Activated T-helper 2 cell treated with anti-CD3 and anti-CD28 coated beads, Interferon-gamma antibody, Interleukin-2, Interleukin-4, amounts not matched to agents 10 μg/mL and 5 μg/mL and 100 μg/mL, durations not matched to agents 14 hours and 24 hours and 36 hours (primary cell): ENCODE data around the gene MZF1. TPM values are rescaled to one million over a fixed set of nuclear protein-coding genes. Genes with fewer than 3 reads are reported as not detected.
"Not testable (repeated sequence)": the region's sequence is repeated elsewhere in the genome, so short reads cannot be mapped to it uniquely, and the experiment has no call there.

Experiments
- DNase-seq: peaks from one replicate; pipeline ENCODE4 v3.0.0; 2021; ENCODE audit warnings: low spot score
- H3K27ac Mint-ChIP-seq: one replicate; pipeline ENCODE4 v1.8.0; 2021; ENCODE audit warnings: mixed read lengths
- H3K27me3 Mint-ChIP-seq: one replicate; pipeline ENCODE4 v1.8.0; 2021; ENCODE audit warnings: low read depth, mixed read lengths
- H3K36me3 Mint-ChIP-seq: one replicate; pipeline ENCODE4 v1.8.0; 2021; ENCODE audit warnings: low read depth, mixed read lengths
- H3K4me1 Mint-ChIP-seq: one replicate; pipeline ENCODE4 v1.8.0; 2021; ENCODE audit warnings: low read depth, mixed read lengths
- H3K4me3 Mint-ChIP-seq: one replicate; pipeline ENCODE4 v1.8.0; 2021; ENCODE audit warnings: low read depth, mild to moderate bottlenecking, moderate library complexity, mixed read lengths
- H3K9me3 Mint-ChIP-seq: one replicate; pipeline ENCODE4 v1.8.0; 2021; ENCODE audit warnings: mixed read lengths
- intact Hi-C: fragments of 100-400 bp; cut with micrococcal nuclease; formaldehyde crosslinking; loops from one replicate; pipeline ENCODE4 v1.15.1; 2023
- total RNA-seq: library from RNA; stranded (reverse); gene quantifications from 2 replicates; pipeline ENCODE4 v1.2.3, GENCODE V29; 2022

Gene MZF1
- 18.8 and 19.0 TPM in 2 replicates for total RNA-seq

DNA sequence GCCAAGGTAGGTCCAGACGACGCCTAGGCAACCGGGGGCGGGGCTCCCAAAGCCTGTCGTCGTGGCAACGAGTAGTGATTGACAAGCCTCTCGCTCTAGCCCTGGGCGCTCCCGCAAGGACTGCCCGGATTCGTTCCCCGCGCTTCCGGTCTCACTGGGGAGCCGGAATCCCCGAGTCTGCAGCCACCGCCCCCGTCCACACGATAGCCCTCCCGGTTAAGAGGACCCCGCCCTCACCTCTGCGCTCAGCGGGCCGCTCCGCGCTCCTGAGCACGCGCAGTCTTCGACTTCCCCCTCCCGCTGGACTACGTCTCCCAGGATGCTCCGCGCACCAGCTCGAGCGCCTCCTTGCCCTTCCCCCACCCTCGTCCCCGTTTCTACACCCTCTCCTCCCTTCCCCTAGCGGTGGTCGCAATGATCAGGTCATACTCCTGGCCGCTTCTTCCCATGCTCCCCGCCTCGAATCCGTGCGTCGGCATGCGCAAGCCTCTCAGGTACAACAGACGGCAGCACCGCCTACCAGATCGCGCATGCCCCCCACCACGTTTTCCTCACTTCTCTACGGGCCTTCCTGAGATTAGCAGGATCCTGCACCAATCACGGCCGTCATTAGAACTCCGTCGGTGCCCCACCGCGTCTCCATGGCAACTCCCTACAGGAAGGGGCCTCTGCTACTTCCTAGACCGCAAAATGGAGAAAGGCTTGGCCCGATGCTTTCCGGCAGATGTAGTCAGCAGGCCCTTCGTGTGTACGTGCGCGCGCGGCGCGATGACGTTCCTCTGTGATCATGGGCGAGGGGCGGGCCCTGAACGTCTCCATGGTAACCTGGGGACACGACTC lies at the start of gene MZF1:
Gene MZF1, minus strand, starts transcription at position 518 of the 840 bp plus-strand sequence. CDS start 1,946 bp downstream, outside the sequence.
- Mint-ChIP-seq H3K36me3 (peaks cover 21% of the 10 kb centered on the region), H3K4me3 (peak within 1 kb of the TSS; percentile 95), H3K27me3 (no peaks in the 10 kb centered on the region), H3K4me1 (peaks cover 21% of the 10 kb centered on the region), H3K27ac (peak within 1 kb of the TSS; percentile 100), H3K9me3 (no peaks in the 10 kb centered on the region)
- peak; percentile 100 for DNase-seq
- intact Hi-C loops: loop anchor here (1.0 kb wide), 2 partner anchors 14 to 29 kb away; partner anchors contain the start of gene TRIM28

DNA sequence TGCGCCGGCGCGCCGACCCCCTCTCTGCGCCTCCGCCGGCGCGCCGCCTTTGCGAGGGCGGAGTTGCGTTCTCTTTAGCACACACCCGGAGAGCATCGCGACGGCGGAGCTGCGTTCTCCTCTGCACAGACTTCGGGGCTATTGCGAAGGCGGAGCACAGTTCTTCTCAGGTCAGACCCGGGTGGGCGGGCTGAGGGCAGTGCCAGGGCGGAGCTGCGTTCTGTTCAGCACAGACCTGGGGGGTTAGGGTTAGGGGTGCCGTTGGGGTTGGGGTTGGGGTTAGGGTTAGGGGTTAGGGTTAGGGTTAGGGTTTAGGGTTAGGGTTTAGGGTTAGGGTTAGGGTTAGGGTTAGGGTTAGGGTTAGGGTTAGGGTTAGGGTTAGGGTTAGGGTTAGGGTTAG lies 34.1 kb upstream of the MZF1 start:
- H3K27me3 Mint-ChIP-seq, intact Hi-C loops, DNase-seq, H3K4me1 Mint-ChIP-seq, H3K9me3 Mint-ChIP-seq, H3K4me3 Mint-ChIP-seq, H3K36me3 Mint-ChIP-seq, H3K27ac Mint-ChIP-seq: not testable (repeated sequence)

DNA sequence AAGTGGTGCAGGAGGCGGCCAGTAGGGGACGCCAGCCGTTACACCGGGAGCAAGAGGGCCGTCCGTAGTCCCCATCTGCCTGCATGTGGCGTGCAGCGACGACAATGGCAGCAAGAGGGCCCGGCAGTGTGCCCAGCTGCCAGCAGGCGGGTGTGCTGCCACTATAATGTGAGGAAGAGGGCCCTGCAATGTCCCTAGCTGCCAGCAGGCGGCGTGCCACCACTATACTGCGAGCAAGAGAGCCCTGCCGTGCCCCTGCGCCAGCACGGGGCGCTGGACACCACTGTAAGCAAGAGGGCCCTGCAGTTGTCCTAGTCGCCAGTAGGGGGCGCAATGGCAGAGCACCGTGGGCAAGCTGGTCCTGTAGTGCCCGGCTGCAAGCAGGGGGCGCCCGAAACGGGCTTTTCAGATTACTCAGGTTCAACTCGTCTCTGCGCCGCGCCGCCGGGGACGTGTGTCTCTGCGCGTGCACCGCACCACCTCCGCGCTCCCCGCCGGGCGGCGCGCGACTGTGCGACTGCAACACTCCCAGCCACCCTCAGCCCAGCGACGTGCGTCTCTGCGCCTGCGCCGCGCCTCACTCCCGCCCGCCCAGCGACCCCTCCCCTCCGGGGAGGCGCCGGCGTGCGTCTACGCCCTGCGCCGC lies 33.2 kb upstream of the MZF1 start:
- H3K36me3 Mint-ChIP-seq, DNase-seq, intact Hi-C loops, H3K4me3 Mint-ChIP-seq, H3K4me1 Mint-ChIP-seq, H3K9me3 Mint-ChIP-seq, H3K27ac Mint-ChIP-seq, H3K27me3 Mint-ChIP-seq: not testable (repeated sequence)

DNA sequence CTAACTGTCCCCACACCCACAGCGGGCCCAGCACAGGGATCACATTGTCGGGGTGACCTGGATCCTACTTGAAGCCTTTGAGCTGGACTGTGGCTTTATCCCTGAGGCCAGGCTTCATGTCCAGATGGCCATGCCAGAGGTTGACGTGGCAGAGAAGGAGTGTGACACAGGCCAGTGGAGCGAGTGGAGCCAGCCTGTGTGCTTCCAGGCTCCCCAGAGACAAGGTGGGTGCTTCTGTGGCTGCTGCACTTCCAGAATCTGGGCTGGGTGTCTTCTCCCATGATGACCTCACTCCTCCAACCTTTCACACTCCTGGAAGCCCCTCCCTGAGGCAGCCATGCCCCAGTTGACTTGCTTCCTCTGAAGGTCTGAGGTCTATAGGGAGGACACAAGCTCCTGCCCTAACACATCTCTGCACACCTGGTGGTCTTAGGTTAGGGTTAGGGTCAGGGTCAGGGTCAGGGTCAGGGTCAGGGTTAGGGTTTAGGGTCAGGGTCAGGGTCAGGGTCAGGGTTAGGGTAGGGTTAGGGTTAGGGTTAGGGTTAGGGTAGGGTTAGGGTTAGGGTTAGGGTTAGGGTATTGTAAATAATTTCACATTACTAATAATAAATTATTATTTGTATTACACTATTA lies 13.1 kb upstream of the MZF1 start:
- DNase-seq: no peak
- no peak overlapping the region for H3K27ac Mint-ChIP-seq

DNA sequence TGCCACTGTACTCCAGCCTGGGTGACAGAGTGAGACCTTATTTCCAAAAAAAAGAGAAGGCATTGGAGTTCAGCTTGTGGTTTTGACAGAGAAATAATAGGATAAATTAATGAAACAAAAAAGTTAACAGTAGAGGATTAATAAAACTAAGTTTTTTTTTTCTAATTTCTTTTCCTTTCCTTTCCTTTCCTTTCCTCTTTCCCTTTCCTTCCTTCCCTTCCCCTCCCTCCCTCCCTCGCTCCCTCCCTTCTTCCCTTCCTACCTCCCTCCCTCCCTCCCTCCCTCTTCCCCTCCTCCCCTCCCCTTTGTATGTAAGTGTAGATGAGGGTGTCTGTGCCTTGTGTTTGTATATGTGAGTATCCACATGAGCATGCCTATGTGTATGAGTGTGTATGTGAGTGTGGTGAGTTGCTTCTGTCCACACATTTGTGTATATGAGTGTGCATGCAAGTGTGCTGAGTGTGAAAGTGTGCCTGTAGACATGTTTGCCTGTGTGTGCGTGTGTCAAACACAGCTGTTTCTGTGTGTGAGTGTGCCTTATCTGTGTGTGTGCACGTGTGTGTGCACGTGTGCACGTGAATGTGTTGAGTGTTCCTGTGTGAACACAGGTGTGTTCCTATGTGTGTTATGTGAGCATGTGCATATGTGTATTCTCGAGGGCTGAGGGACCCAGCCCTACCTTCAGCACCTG lies 12.5 kb upstream of the MZF1 start:
- Mint-ChIP-seq H3K9me3 (no peaks in the 10 kb centered on the region), H3K36me3 (peaks cover 16% of the 10 kb centered on the region), H3K4me3 (no peak overlapping the region), H3K27me3 (no peaks in the 10 kb centered on the region), H3K27ac (no peak overlapping the region), H3K4me1 (peaks cover 8% of the 10 kb centered on the region)
- intact Hi-C loops: no loop called here
- no peak for DNase-seq

More for the DNA sequence above, 13.1 kb upstream of the MZF1 start:
- Mint-ChIP-seq H3K27me3 (no peaks in the 10 kb centered on the region), H3K4me3 (no peak overlapping the region), H3K36me3 (peaks cover 13% of the 10 kb centered on the region), H3K4me1 (peaks cover 3% of the 10 kb centered on the region), H3K9me3 (no peaks in the 10 kb centered on the region)
- intact Hi-C loops: no loop called here

DNA sequence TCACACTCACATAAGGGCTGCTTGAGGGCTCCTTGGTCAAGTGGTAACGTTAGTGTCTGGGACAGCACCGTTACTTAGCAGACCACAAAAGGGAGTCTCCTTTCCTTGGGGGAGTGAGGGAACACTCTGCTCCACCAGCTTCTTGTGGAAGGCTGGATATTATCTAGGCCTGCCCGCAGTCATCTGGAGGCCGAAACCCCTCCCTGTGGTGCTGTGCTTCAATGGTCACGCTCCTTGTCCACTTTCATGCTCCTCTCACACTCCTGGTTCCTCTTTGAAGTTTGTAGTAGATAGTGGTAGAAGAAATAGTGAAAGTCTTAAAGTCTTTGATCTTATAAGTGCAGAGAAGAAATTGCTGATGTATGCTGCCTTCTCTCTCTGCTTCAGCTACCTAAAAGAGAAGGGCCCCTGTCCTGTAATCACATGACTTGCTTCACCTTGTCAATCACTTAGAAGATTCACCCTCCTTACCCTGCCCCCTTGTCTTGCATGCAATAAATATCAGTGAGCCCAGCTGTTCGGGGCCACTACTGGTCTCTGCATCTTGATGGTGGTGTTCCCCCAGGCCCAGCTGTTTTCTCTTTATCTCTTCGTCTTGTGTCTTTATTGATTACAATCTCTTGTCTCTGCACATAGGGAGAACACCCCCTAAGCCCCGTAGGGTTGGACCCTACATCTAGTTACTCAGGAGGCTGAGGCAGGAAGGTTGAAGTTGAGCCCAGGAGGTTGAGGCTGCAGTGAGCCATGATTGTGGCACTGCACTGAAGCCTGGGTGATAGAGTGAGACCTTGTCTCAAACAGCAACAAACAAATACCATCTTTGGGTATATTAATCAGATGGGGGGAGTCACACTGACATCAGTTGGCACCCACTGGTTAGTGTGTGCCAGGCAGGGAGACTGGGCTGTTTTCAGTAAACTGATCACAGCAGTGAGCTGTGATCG lies 11.6 kb upstream of the MZF1 start:
- no peak overlapping the region for H3K4me3 Mint-ChIP-seq
- H3K27me3 Mint-ChIP-seq: no peaks in the 10 kb centered on the region
- intact Hi-C loops: no loop called here
- no peaks in the 10 kb centered on the region for H3K9me3 Mint-ChIP-seq
- no peak overlapping the region for H3K27ac Mint-ChIP-seq
- peaks cover 11% of the 10 kb centered on the region for H3K4me1 Mint-ChIP-seq
- H3K36me3 Mint-ChIP-seq: peaks cover 16% of the 10 kb centered on the region
- no peak for DNase-seq

- intact Hi-C loops: no loop called here
- no peak overlapping the region for H3K27ac Mint-ChIP-seq
Observed at GRCh38 chr19:58582985-58583384, 9.8 kb upstream of the MZF1 start.

DNA sequence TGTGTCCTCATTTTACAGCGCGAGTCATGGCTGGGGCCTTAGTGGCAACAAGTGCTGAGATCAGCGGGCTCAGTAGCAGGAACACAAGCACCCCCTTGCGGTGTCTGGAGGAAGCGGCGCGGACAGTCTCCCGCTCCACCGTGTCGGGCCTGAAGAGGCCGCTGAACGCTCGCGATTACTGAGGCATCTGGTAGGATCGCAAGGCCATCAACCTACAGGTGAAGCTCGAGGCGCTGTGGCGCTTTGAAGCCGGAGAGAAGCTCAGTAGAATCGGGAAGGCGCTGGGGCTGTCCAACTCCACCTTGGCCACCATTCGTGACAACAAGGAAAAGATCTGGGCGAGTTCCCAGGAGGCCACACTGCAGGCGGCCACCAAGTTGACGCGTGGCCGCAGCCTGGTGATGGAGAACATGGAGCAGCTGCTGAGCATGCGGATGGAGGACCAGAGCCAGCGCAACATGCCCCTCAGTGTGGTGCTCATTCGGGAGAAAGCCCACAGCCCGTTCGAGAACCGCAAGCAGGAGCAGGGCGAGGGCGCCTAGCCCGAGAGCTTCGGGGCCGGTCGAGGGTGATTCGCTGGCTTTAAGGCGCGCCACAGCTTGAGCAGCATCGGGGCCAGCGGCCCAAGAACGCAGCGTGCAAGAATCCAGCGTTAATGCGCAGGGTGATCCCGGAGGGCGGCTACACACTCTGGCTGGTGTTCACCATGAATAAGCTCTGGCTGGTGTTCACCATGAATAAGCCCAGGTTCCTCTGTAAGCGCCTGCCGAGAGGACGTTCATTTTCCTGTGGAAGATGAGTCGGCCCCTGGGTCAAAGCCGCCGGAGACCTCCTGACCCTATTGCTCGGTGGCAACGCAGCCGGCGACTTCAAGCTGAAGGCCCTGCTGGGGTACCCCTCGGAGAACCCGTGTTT lies 8.3 kb upstream of the MZF1 start:
- intact Hi-C loops: no loop called here
- no peak overlapping the region for H3K4me3 Mint-ChIP-seq
- H3K27me3 Mint-ChIP-seq: no peaks in the 10 kb centered on the region
- H3K36me3 Mint-ChIP-seq: peaks cover 16% of the 10 kb centered on the region
- peak; percentile 87 for DNase-seq
- peaks cover 24% of the 10 kb centered on the region for H3K4me1 Mint-ChIP-seq
- H3K9me3 Mint-ChIP-seq: no peaks in the 10 kb centered on the region
- peak overlapping the region; percentile 50 for H3K27ac Mint-ChIP-seq

More at GRCh38 chr19:58582985-58583384, 9.8 kb upstream of the MZF1 start:
- Mint-ChIP-seq H3K4me1 (peaks cover 23% of the 10 kb centered on the region), H3K27me3 (no peaks in the 10 kb centered on the region), H3K9me3 (no peaks in the 10 kb centered on the region), H3K4me3 (no peak overlapping the region), H3K36me3 (peaks cover 16% of the 10 kb centered on the region)
- no peak for DNase-seq

DNA sequence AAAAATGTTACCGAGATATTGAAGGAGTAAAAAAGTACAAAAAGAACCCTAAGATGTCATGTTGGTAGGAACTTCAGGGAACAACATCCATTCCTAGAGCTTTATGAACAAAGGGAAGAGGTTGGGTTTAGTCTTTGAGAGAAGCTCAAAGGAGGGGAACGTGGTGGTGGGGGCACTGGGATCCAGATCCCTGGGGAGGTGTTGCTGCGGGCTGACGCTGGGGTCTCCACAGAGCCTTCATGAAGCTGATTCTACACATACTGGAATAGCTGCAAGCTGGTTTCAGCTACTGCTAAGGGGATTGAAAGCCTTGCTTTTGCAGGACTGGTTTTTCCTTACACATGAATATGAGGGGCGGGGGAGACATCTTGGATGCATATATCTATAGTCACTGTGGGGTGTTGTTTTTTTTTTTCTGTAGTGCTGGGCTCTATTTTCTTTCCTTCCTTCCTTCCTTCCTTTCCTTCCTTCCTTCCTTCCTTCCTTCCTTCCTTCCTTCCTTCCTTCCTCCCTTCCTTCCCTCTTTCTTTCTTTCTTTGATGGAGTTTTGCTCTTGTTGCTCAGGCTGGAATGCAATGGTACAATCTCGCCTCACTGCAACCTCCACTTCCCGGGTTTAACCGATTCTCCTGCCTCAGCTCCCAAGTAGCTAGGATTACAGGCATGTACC lies 6.5 kb upstream of the MZF1 start:
- Mint-ChIP-seq H3K27ac (no peak overlapping the region), H3K4me3 (no peak overlapping the region), H3K36me3 (peaks cover 16% of the 10 kb centered on the region), H3K4me1 (peaks cover 26% of the 10 kb centered on the region), H3K9me3 (no peaks in the 10 kb centered on the region), H3K27me3 (no peaks in the 10 kb centered on the region)
- intact Hi-C loops: no loop called here
- no peak for DNase-seq

GRCh38 chr19:58578012-58578925 lies 5.1 kb upstream of the MZF1 start:
- no peaks in the 10 kb centered on the region for H3K9me3 Mint-ChIP-seq
- H3K36me3 Mint-ChIP-seq: peaks cover 15% of the 10 kb centered on the region
- no peaks in the 10 kb centered on the region for H3K27me3 Mint-ChIP-seq
- H3K4me1 Mint-ChIP-seq: peaks cover 32% of the 10 kb centered on the region
- H3K4me3 Mint-ChIP-seq: no peak overlapping the region
- intact Hi-C loops: no loop called here
- peak; percentile 8 for DNase-seq
- peak overlapping the region; percentile 24 for H3K27ac Mint-ChIP-seq
